Osteocyte (in vitro differentiated cells): Measurements from ENCODE around the gene KIF9. TPM values are rescaled to one million over a fixed set of nuclear protein-coding genes. Genes with fewer than 3 reads are reported as not detected.

Experiments
- DNase-seq: peaks from one replicate; pipeline ENCODE4 v3.0.0; 2021; ENCODE audit warnings: mixed read lengths; ENCODE audit not compliant: unreplicated experiment; ENCODE audit errors: extremely low spot score
- H3K27ac Mint-ChIP-seq: one replicate; pipeline ENCODE4 v1.8.0; 2021; ENCODE audit warnings: mild to moderate bottlenecking, mixed read lengths; ENCODE audit not compliant: unreplicated experiment
- H3K27me3 Mint-ChIP-seq: one replicate; pipeline ENCODE4 v1.8.0; 2021; ENCODE audit warnings: mixed read lengths; ENCODE audit not compliant: unreplicated experiment
- H3K36me3 Mint-ChIP-seq: one replicate; pipeline ENCODE4 v1.8.0; 2021; ENCODE audit warnings: mixed read lengths; ENCODE audit not compliant: unreplicated experiment
- H3K4me1 Mint-ChIP-seq: one replicate; pipeline ENCODE4 v1.8.0; 2021; ENCODE audit warnings: mixed read lengths; ENCODE audit not compliant: unreplicated experiment
- H3K4me3 Mint-ChIP-seq: one replicate; pipeline ENCODE4 v1.8.0; 2021; ENCODE audit warnings: mild to moderate bottlenecking, moderate library complexity, mixed read lengths; ENCODE audit not compliant: unreplicated experiment
- H3K9me3 Mint-ChIP-seq: one replicate; pipeline ENCODE4 v1.8.0; 2021; ENCODE audit warnings: mixed read lengths; ENCODE audit not compliant: unreplicated experiment
- total RNA-seq: library from RNA; stranded (reverse); gene quantifications from 2 replicates; pipeline ENCODE4 v1.2.1, GENCODE V29; 2021
- TF ChIP-seq, protein P1 (sequence below): fragments of 200-600 bp; sonication (generic); IDR thresholded peaks from 2 replicates; pipeline ENCODE4 v1.5.0; 2021; ENCODE audit warnings: antibody characterized with exemption, mild to moderate bottlenecking, moderate library complexity

The KIF9 gene
- total RNA-seq, 1 donor from 2014 or later = 6.2 TPM

DNA sequence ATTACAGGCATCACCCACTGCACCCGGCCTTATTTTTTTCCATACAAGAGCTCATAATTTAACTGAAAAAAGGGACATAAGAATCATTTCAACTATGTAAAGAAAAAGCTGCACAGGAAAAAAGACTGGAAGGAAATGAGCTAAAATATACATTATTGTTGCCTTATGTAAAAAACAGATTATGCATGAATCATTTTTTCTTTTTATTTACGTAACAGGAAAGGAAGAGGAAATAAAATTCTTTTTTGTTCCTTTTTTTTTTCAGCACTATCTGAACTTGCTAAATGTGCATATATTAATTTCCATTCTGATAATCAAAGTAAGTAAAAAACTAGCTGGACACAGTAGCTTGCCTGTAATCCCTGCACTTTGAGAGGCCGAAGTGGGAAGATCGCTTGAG is 12.1 kb downstream of the KIF9 start:
- H3K4me3 Mint-ChIP-seq = no peak overlapping the region
- no peaks in the 10 kb centered on the region for H3K36me3 Mint-ChIP-seq
- H3K4me1 Mint-ChIP-seq = peaks cover 9% of the 10 kb centered on the region
- H3K27ac Mint-ChIP-seq = no peak overlapping the region
- no peaks in the 10 kb centered on the region for H3K9me3 Mint-ChIP-seq
- H3K27me3 Mint-ChIP-seq = no peaks in the 10 kb centered on the region
- TF ChIP-seq, protein P1, sequence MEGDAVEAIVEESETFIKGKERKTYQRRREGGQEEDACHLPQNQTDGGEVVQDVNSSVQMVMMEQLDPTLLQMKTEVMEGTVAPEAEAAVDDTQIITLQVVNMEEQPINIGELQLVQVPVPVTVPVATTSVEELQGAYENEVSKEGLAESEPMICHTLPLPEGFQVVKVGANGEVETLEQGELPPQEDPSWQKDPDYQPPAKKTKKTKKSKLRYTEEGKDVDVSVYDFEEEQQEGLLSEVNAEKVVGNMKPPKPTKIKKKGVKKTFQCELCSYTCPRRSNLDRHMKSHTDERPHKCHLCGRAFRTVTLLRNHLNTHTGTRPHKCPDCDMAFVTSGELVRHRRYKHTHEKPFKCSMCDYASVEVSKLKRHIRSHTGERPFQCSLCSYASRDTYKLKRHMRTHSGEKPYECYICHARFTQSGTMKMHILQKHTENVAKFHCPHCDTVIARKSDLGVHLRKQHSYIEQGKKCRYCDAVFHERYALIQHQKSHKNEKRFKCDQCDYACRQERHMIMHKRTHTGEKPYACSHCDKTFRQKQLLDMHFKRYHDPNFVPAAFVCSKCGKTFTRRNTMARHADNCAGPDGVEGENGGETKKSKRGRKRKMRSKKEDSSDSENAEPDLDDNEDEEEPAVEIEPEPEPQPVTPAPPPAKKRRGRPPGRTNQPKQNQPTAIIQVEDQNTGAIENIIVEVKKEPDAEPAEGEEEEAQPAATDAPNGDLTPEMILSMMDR = no peak
- DNase-seq = no peak

DNA sequence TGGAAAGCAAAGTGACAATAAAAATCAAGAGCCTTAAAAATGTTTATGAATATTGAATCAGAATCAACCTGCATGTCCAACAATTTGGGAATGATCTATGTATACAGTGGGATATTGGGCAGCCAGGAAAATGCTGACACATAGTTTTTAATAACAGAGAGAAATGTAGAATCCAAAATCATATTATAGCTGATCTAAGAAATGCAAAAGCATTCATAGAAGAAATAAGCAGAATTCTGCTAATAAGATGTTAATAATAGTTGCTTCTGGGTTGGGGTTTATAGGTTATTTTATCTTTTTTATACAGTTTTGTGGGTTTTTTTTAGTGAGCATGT is 15.1 kb downstream of the KIF9 start:
- H3K27me3 Mint-ChIP-seq = no peaks in the 10 kb centered on the region
- no peak overlapping the region for H3K4me3 Mint-ChIP-seq
- TF ChIP-seq, protein P1 = no peak
- no peaks in the 10 kb centered on the region for H3K9me3 Mint-ChIP-seq
- H3K4me1 Mint-ChIP-seq = peaks cover 9% of the 10 kb centered on the region
- H3K36me3 Mint-ChIP-seq = no peaks in the 10 kb centered on the region
- no peak for DNase-seq
- H3K27ac Mint-ChIP-seq = no peak overlapping the region

DNA sequence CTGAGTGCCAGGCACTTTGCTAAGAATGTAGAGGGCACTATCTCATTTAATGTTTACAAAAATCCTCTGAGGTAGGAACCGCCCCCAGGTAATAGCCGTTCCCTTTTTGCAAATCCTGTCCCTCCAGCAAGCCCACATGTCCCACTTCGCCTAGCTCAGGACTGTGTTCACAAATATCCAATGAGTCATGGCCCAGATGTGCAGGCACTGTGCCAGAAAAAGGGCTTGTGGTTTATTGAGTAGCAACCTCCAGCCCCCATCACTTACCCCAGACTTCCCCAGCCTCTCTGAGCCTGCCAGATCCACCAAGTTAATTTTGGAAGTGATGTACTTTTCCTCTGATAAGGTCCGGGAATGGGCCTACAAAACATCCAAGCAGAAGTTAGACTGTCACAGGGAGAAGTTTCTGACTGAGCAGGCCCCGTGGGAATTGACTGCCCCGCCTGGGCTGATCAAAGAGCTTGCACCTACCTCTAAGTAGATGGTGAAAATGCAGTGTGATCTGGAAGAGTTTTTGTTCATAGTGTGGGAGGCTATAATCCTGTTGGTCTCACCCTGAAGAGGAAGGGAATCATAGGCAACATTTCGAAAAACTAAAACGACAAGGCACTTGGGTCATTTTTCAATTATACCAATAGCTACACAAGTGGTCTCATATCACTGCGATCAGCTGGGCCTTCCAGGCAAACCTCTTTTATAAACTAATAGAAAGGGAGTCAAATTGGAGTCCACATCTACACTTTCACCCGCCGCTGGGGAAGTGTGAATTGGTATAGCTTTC is 15.7 kb downstream of the KIF9 start:
- Mint-ChIP-seq H3K9me3 (no peaks in the 10 kb centered on the region), H3K4me3 (no peak overlapping the region), H3K27me3 (no peaks in the 10 kb centered on the region), H3K36me3 (no peaks in the 10 kb centered on the region), H3K27ac (peak overlapping the region; percentile 63), H3K4me1 (peaks cover 9% of the 10 kb centered on the region)
- no peak for DNase-seq
- TF ChIP-seq, protein P1 = no peak

DNA sequence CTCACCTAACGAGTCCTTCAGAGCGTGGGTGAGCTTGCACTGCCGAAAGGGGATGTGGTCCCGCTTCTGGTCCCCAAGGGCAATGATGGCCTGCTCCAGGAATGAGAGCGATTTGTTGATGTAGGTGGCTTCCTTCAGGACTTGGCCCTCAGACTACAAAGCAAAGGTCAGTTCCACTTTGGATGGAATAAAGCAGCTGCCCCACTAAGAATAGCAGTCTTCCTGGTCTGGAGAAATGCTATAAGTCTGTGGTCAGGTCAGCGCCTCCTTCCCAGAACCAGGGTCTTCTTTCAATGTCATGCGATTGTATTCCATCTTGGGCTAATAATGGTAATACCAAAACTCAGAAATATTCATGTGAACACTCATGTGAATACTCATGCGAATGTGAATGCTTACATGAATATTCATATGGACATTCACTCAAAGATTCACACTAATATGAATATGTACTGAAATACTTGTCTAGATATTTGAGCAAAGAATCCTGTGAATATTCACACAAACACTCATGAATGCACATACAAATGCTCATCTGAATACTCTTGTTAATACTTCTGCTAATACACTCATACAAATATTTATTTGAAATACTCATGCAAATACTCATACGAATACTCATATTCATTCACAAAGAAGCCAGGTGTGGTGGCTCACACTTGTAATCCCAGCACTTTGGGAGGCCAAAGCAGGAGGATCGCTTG is 16.7 kb downstream of the KIF9 start:
- TF ChIP-seq, protein P1 = no peak
- Mint-ChIP-seq H3K4me3 (no peak overlapping the region), H3K27ac (no peak overlapping the region), H3K36me3 (no peaks in the 10 kb centered on the region), H3K27me3 (no peaks in the 10 kb centered on the region), H3K4me1 (peaks cover 9% of the 10 kb centered on the region), H3K9me3 (no peaks in the 10 kb centered on the region)
- no peak for DNase-seq

DNA sequence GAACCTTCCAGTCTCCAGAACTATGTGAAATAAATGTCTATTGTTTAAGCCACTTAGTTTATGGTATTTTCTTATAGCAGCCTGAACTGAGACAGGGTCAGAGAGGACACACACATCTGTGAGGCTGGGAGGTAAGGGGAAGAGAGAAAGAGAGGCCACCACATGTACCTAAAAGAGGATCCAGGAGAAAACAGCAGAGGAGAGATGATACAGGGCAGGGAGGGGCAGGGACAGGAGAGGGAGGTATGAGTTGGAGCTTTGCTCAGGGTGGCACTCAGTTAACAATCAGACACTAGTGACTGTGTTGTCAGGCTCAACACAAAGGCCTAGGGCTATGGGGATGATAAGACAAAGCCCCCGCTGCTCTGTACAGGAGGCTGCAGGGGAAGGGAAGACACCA is 17.6 kb downstream of the KIF9 start:
- Mint-ChIP-seq H3K27me3 (no peaks in the 10 kb centered on the region), H3K27ac (no peak overlapping the region), H3K36me3 (no peaks in the 10 kb centered on the region), H3K9me3 (no peaks in the 10 kb centered on the region), H3K4me1 (peaks cover 9% of the 10 kb centered on the region), H3K4me3 (no peak overlapping the region)
- no peak for DNase-seq
- TF ChIP-seq, protein P1 = no peak
